PC-9 (cell line): ENCODE measurements around the gene NRDC. TPM values are rescaled to one million over a fixed set of nuclear protein-coding genes. Genes with fewer than 3 reads are reported as not detected.
"Not testable (repeated sequence)": the region's sequence is repeated elsewhere in the genome, so short reads cannot be mapped to it uniquely, and the experiment has no call there.

Experiments used
- BruUV-seq: library from RNA; stranded (reverse); fragments of 400-500 nt; replicated peaks from 2 replicates; lab custom pipeline; 2021; lab: Mats Ljungman, UMichigan
- CTCF ChIA-PET: fragments of 300-600 bp; sonication (Branson Sonifier 250); formaldehyde crosslinking; loops from one replicate; lab custom pipeline; 2022; ENCODE audit warnings: antibody characterized with exemption; lab: Charles Lee
- POLR2A ChIA-PET: fragments of 300-600 bp; sonication (Branson Sonifier 250); formaldehyde crosslinking; loops from one replicate; lab custom pipeline; 2022; ENCODE audit warnings: antibody characterized with exemption; ENCODE audit not compliant: unreplicated experiment; lab: Charles Lee
- DNase-seq, 2 experiments: peaks; one replicate each; pipeline versions ENCODE4 v3.0.0 to v3.0.0-alpha.2; 2015 to 2022; ENCODE audit warnings: mixed read lengths in 1 of 2
- H2AFZ ChIP-seq: fragments of 200-600 bp; sonication (generic); 2 replicates; pipeline ENCODE4 v1.8.1; 2017; ENCODE audit warnings: antibody characterized with exemption
- H3F3A ChIP-seq: fragments of 200-600 bp; sonication (generic); 2 replicates; pipeline ENCODE4 v1.8.1; 2017; ENCODE audit warnings: antibody characterized with exemption, mild to moderate bottlenecking, low read depth; ENCODE audit not compliant: insufficient read depth
- H3K27ac ChIP-seq: fragments of 200-600 bp; sonication (generic); 2 replicates; pipeline ENCODE4 v1.6.1; 2016; ENCODE audit warnings: mixed run types
- H3K27me3 ChIP-seq: fragments of 200-600 bp; sonication (generic); 2 replicates; pipeline ENCODE4 v1.6.1; 2016; ENCODE audit warnings: low read depth, mixed run types; ENCODE audit not compliant: insufficient read depth
- H3K36me3 ChIP-seq: fragments of 200-600 bp; sonication (generic); 2 replicates; pipeline ENCODE4 v1.6.1; 2016; ENCODE audit warnings: low read depth, mixed run types
- H3K4me1 ChIP-seq: fragments of 200-600 bp; sonication (generic); replicated peaks from 2 replicates; pipeline ENCODE4 v1.6.1; 2016; ENCODE audit warnings: mixed run types; ENCODE audit not compliant: insufficient read depth
- H3K4me2 ChIP-seq: fragments of 200-600 bp; sonication (generic); 2 replicates; pipeline ENCODE4 v1.6.1; 2017; ENCODE audit warnings: mixed run types
- H3K4me3 ChIP-seq: fragments of 200-600 bp; sonication (generic); 2 replicates; pipeline ENCODE4 v1.6.1; 2016; ENCODE audit warnings: mixed run types
- H3K79me2 ChIP-seq: fragments of 200-600 bp; sonication (generic); 2 replicates; pipeline ENCODE4 v1.6.1; 2017; ENCODE audit warnings: low read depth, mixed run types
- H3K9me2 ChIP-seq: fragments of 200-600 bp; sonication (generic); 2 replicates; pipeline ENCODE4 v1.8.1; 2017; ENCODE audit warnings: mild to moderate bottlenecking; ENCODE audit not compliant: insufficient read depth
- H3K9me3 ChIP-seq: fragments of 200-600 bp; sonication (generic); 2 replicates; pipeline ENCODE4 v1.8.1; 2016; ENCODE audit warnings: low read depth; ENCODE audit not compliant: insufficient read depth
- H4K20me1 ChIP-seq: fragments of 200-600 bp; sonication (generic); 2 replicates; pipeline ENCODE4 v1.8.1; 2017; ENCODE audit not compliant: insufficient read depth
- EZH2 ChIP-seq: fragments of 200-600 bp; sonication (generic); IDR thresholded peaks from 2 replicates; pipeline ENCODE4 v1.8.0; 2017; ENCODE audit warnings: antibody characterized with exemption, low read depth
- intact Hi-C: fragments of 100-400 bp; cut with micrococcal nuclease; formaldehyde crosslinking; loops from one replicate; pipeline ENCODE4 v1.10.0; 2022; ENCODE audit not compliant: unreplicated experiment
- total RNA-seq: library from RNA; stranded (reverse); gene quantifications from 2 replicates; pipeline ENCODE4 v1.2.3, GENCODE V29; 2021
- TF ChIP-seq, protein P1 (sequence below): fragments of 200-600 bp; sonication (generic); conservative IDR thresholded peaks from 2 replicates; pipeline ENCODE4 v1.6.1; 2017; ENCODE audit warnings: mixed run types, antibody characterized with exemption, mild to moderate bottlenecking, moderate library complexity

NRDC gene
- total RNA-seq, 1 experiment from 2014 or later, result 219 TPM

DNA sequence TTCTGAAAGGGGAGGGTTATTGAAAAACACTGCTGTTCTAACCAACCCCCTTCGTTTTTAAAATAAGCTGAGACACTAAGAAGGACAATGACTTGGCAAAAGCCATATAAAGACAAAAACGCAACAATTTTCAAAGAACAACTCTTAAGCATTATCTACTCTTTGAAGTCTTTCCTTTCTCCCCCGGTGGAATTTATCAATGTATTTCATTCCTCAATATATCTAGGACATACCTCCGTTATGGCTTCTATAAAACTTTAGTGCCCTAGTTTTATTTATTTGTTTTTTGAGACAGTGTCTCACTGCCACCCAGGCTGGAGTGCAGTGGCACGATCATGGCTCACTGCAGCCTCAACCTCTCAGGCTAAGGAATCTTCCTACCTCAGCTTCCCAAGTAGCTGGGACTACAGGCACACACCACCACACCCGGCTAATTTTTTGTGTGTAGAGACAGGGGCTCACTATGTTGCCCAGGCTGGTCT, 3.2 kb downstream of the NRDC start:
- POLR2A ChIA-PET, result interaction anchor here (0.6 kb wide), 1 partner anchor 9 kb away, joined by 4 read pairs; no protein-coding TSS in a partner anchor
- Histone ChIP-seq H3F3A (peaks cover 13% of the 10 kb centered on the region), H3K36me3 (no peaks in the 10 kb centered on the region; the same call in 1 of the 2 replicates), H2AFZ (no peak overlapping the region), H3K27me3 (no peaks in the 10 kb centered on the region), H3K4me3 (peak overlapping the region; percentile 98; the same call in 1 of the 2 replicates), H3K4me2 (peak overlapping the region; percentile 90), H3K9me2 (no peaks in the 10 kb centered on the region), H4K20me1 (no peaks in the 10 kb centered on the region; the same call in 1 of the 2 replicates), H3K27ac (no peak overlapping the region; the same call in 1 of the 2 replicates), H3K79me2 (peaks cover 80% of the 10 kb centered on the region), H3K4me1 (peaks cover 31% of the 10 kb centered on the region), H3K9me3 (no peaks in the 10 kb centered on the region)
- no peak for DNase-seq
- intact Hi-C loops, result loop anchor here (5.0 kb wide), 1 partner anchor 308 kb away; no protein-coding TSS in a partner anchor
- TF ChIP-seq EZH2, result no peak
- TF ChIP-seq, protein P1, sequence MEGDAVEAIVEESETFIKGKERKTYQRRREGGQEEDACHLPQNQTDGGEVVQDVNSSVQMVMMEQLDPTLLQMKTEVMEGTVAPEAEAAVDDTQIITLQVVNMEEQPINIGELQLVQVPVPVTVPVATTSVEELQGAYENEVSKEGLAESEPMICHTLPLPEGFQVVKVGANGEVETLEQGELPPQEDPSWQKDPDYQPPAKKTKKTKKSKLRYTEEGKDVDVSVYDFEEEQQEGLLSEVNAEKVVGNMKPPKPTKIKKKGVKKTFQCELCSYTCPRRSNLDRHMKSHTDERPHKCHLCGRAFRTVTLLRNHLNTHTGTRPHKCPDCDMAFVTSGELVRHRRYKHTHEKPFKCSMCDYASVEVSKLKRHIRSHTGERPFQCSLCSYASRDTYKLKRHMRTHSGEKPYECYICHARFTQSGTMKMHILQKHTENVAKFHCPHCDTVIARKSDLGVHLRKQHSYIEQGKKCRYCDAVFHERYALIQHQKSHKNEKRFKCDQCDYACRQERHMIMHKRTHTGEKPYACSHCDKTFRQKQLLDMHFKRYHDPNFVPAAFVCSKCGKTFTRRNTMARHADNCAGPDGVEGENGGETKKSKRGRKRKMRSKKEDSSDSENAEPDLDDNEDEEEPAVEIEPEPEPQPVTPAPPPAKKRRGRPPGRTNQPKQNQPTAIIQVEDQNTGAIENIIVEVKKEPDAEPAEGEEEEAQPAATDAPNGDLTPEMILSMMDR, result no peak
- CTCF ChIA-PET, result interaction anchor here (1.3 kb wide), 1 partner anchor 22 kb away, joined by 5 read pairs; no protein-coding TSS in a partner anchor
- no TSS peak for BruUV-seq

DNA sequence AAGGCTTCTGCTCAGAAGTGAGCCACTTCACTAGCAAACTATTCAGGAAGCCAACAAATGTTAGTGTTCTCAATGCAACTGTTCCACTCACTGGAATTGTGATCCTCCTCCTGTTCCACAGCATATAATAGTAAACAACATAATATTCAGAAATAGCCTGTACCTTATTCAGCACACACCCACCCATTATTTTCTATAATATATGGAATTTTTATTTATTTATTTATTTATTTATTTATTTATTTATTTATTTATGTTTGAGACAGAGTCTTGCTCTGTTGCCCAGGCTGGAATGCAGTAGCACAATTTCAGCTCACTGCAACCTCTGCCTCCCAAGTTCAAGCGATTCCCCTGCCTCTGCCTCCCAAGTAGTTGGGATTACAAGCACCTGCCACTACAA, 5.3 kb downstream of the NRDC start:
- intact Hi-C loops, BruUV-seq, POLR2A ChIA-PET, CTCF ChIA-PET, H3K4me2 ChIP-seq, H3F3A ChIP-seq, H2AFZ ChIP-seq, H3K36me3 ChIP-seq, H3K27ac ChIP-seq, H3K9me3 ChIP-seq, DNase-seq, H3K27me3 ChIP-seq, H3K4me3 ChIP-seq, H3K9me2 ChIP-seq: not testable (repeated sequence)
- Histone ChIP-seq H3K79me2 (peaks cover 98% of the 10 kb centered on the region), H4K20me1 (peaks cover 12% of the 10 kb centered on the region), H3K4me1 (peaks cover 24% of the 10 kb centered on the region)

DNA sequence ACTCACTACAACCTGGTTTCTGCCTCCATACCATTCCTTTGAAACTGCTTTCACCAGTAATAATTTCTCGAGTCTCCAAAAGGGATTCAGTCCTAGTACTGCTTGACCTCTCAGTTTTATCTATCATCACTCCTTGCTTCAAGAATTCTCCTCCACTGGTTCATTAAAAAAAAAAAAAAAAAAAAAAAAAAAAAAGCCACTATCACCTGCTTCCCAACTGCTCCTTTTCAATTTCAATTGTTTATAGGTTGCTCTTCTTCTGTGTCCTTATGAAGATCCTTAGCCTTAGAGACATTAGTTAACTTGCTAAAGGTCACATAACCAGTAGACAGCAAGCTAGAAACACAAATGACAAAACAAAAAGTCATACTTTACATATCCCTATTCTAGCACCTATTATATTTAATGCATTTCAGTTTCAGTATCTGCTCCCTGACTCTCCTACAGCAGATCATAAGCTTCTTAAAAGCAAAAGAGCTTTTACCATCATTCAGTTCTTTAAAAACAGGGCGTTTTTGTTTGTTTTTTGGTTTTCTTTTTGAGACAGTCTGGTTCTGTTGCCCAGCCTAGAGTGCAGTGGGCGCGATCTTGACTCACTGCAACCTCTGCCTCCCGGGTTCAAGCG, 7.1 kb downstream of the NRDC start:
- H3K9me3 ChIP-seq, result no peaks in the 10 kb centered on the region
- peaks cover 23% of the 10 kb centered on the region for H4K20me1 ChIP-seq
- H3K27ac ChIP-seq, result no peak overlapping the region
- BruUV-seq, result no TSS peak
- H3K4me2 ChIP-seq, result no peak overlapping the region
- no peak overlapping the region for H3K4me3 ChIP-seq
- intact Hi-C loops, result no loop called here
- no peaks in the 10 kb centered on the region for H3K27me3 ChIP-seq
- DNase-seq, result no peak
- H3K79me2 ChIP-seq, result peaks cover 98% of the 10 kb centered on the region
- CTCF ChIA-PET, result interaction anchor here (0.6 kb wide), 1 partner anchor 302 kb away, joined by 11 read pairs; no protein-coding TSS in a partner anchor
- no peaks in the 10 kb centered on the region for H3K9me2 ChIP-seq
- no peaks in the 10 kb centered on the region; the same call in 1 of the 2 replicates for H3K36me3 ChIP-seq
- peaks cover 20% of the 10 kb centered on the region for H3K4me1 ChIP-seq
- no peak overlapping the region for H2AFZ ChIP-seq
- POLR2A ChIA-PET, result interaction anchor here (0.5 to 0.6 kb wide), 2 partner anchors 46 to 983 kb away, joined by 3 to 5 read pairs; no protein-coding TSS in a partner anchor
- TF ChIP-seq, protein P1, result no peak
- no peak for TF ChIP-seq EZH2
- no peaks in the 10 kb centered on the region for H3F3A ChIP-seq
